Activated T-cell treated with anti-CD3 and anti-CD28 coated beads for 48 hours (primary cell): Measurements from ENCODE around the gene HP.

ENCODE experiments used
- DNase-seq: peaks from one replicate; pipeline ENCODE4 v3.0.0-alpha.2; 2020; ENCODE audit warnings: low read depth

Gene HP

DNA sequence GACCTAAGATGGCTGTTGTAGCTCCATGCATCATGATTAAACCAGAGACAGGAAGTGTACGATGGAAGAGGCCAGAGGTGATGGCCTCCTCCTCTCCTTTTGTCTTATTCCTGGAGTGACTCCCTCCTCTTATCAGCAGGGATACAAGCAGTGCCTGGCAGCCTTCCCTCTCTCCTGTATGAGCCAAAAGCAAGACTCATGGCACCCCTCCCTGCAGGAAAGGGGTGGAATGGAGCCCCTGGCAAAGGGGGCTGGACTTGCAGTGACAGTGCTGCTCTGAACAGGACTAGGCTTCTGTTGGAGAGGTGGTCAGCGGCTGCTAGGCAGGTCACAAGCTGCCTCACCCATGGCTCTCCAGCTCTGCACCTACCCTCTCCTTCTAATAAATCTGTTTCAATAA is 30.7 kb downstream of the HP start:
- DNase-seq: no peak

GRCh38 chr16:72091217-72091616 is 36.9 kb downstream of the HP start:
- DNase-seq: no peak

- DNase-seq: no peak
These were observed 38.6 kb downstream of the HP start for GRCh38 chr16:72092832-72093447.

DNA sequence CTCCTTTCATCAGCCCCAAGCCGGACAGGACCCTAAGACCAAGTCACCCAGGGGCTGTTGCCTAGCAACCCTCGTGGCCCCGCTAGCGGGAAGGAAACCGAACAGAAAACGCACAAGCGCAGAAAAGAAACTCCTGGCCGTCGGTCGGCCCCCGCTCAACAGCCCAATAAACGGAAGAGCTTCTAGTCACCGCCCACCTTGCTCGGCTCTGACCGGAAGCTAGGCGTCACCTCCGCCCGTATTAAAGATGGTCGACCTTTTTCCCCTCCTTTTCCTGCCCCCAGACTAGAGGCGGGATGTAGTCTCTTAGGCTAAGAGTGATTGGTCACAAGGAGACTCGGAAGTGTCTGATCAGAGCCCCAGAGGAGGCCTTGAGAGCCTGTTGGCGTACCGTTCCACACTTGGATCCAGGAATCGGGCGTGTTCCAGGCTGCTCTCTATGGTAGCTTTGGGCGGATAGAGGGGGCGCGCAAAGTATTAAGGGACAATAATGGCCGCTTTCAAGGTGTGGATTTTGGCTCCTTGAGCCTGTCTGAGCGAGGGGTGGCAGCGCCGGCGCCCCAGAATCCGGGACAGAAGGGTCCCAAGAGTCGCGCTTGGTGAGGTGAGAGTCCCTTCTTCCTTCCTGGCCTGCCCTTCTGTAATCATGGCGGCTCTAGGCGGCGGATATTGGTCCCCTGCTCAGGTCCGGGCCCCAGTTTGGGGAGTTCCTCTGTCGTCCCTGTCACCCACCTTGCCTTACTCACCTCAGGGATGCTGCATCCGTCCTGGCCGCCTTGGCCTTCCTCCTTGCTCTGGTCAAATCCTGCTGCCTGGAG is 39.4 kb downstream of the HP start, which contains the start of the genes DHX38 and TXNL4B:
Gene DHX38 (plus strand): TSS at position 400 of the 818 bp plus-strand sequence. CDS start 2,311 bp downstream, outside the sequence.
Gene TXNL4B (minus strand): TSS at position 173 of the 818 bp plus-strand sequence. CDS start 2,871 bp downstream, outside the sequence.
- peak; percentile 85 for DNase-seq

- peak; percentile 35 for DNase-seq
These were observed 39.9 kb downstream of the HP start for GRCh38 chr16:72094266-72094610.

- DNase-seq: no peak
These were observed 44.6 kb downstream of the HP start for GRCh38 chr16:72098936-72099335.

DNA sequence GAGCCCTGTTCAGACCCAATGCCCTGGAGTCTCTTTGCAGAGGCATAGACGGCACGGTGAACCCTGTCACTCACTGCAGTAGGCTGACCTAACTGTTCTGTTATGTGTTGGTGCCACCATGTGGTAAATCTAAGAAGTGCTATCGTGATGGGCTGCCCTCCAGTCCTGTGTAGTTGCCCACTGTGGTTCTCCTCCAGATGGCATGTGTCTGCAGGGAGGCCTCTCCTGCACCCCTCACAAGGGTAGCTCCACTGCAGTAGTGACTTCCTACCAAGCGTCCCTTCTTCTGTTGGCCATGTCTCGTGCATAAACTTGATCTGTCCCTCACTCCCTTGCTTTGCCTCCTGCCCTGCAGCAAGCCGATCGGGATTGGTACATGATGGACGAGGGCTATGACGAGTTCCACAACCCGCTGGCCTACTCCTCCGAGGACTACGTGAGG is 45.1 kb downstream of the HP start:
- peak; percentile 19 for DNase-seq

- DNase-seq: no peak
These were observed 46.9 kb downstream of the HP start for GRCh38 chr16:72101195-72101594.

GRCh38 chr16:72104905-72105304 is 50.6 kb downstream of the HP start:
- no peak for DNase-seq

DNA sequence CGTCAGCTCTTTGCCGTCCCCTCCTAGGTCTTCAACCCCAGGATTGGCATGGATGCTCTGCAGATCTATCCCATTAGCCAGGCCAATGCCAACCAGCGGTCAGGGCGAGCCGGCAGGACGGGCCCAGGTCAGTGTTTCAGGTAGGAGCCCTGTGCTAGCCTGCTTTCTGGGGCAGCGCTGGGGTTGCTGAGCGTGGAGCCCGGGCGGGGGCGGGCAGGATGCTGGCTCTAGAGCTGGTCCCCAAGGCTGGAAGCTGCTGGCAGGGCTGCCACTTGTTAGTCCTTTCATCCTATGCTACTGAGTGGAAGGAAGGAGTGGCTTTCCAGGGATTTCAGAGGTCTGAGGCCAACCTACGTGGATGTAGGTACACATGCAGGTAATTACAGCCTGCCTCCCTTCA is 51.7 kb downstream of the HP start:
- no peak for DNase-seq

DNA sequence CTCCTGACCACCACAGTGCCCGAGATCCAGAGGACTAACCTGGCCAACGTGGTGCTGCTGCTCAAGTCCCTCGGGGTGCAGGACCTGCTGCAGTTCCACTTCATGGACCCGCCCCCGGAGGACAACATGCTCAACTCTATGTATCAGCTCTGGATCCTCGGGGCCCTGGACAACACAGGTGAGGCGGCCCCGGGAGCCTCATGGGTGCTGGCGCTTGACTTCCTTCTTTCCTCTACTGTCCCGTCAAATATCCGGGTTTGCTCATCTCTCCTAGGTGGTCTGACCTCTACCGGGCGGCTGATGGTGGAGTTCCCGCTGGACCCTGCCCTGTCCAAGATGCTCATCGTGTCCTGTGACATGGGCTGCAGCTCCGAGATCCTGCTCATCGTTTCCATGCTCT is 53.1 kb downstream of the HP start:
- no peak for DNase-seq

DNA sequence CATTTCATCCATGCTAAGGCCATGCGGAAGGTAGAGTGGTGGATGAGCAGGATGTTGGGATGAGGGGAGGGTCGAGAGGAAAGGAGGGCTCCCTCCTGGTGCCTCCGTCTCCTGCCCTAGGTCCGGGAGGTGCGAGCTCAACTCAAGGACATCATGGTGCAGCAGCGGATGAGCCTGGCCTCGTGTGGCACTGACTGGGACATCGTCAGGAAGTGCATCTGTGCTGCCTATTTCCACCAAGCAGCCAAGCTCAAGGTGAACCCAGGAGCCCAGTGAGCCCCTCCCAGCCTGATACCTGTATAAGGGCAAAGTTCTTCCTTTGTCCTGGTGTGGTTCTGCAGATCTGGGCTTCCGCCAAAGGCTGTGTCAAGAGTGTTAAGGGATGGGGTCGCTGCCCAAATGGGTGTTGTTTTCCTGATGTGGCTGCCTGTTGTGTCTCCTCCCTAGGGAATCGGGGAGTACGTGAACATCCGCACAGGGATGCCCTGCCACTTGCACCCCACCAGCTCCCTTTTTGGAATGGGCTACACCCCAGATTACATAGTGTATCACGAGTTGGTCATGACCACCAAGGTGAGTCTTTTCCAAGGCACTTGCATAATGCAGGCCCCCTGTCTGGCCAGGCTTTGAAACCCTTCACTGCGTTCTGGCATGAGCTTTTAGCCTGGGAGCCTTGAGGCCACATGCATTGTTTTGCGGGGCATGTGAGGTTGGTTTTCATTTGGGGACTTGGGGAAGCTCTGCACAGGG is 54.2 kb downstream of the HP start:
- no peak for DNase-seq

GRCh38 chr16:72109300-72109699 is 55.0 kb downstream of the HP start:
- DNase-seq: no peak

DNA sequence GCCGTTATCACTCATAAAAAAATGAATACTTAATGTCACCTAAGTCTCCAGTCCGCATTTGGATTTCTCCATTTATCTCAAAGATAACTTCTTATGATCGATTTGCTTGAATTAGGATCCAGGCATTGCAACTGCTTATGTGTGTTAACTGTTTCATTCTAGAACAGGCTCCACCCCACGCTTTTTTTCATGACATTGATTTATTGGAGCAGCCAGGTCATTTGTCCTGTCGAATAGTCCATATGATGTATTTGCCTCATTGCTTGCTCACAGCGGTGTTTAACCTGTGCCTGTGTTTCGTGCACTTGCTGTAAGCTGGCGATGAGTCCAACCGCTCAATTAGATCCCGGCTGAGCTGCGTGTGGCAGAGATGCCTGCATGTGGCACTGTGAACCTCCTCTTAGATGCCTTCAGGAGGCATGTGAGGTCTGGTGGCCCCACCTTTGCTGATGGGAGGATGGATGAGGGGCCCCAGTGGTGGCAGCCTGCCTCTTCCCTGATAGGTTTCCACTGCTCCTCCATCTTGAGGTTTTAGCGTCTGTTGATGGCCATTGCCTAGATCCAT is 55.7 kb downstream of the HP start:
- no peak for DNase-seq
